ENCODE measurements around the gene BHLHE41. TPM values are rescaled to one million over a fixed set of nuclear protein-coding genes. Genes with fewer than 3 reads are reported as not detected.

BHLHE41 gene
- total and polyA plus RNA-seq, 2 of the 8 experiments (the other 6 are each of a cell fraction or from before 2014, with no cell fraction given): 1.1 to 3.4 TPM

- TF ChIP-seq RFX5 (IDR thresholded peaks at IDR 0.05; ENCODE audit: borderline replicate concordance, low read depth, low read length): no peak
Measured at GRCh38 chr12:26119391-26119989, 5.3 kb downstream of the BHLHE41 start (continued).

All from H1 (cell line).